Activated CD4-positive, CD25-positive, alpha-beta regulatory T cell treated with anti-CD3 and anti-CD28 coated beads, Interleukin-2, amount 50 U/mL, for 72 hours (primary cell): ENCODE data around the gene GLYATL3.

ENCODE experiments used
- DNase-seq: peaks from one replicate; pipeline ENCODE4 v3.0.0; 2021

The GLYATL3 gene

DNA sequence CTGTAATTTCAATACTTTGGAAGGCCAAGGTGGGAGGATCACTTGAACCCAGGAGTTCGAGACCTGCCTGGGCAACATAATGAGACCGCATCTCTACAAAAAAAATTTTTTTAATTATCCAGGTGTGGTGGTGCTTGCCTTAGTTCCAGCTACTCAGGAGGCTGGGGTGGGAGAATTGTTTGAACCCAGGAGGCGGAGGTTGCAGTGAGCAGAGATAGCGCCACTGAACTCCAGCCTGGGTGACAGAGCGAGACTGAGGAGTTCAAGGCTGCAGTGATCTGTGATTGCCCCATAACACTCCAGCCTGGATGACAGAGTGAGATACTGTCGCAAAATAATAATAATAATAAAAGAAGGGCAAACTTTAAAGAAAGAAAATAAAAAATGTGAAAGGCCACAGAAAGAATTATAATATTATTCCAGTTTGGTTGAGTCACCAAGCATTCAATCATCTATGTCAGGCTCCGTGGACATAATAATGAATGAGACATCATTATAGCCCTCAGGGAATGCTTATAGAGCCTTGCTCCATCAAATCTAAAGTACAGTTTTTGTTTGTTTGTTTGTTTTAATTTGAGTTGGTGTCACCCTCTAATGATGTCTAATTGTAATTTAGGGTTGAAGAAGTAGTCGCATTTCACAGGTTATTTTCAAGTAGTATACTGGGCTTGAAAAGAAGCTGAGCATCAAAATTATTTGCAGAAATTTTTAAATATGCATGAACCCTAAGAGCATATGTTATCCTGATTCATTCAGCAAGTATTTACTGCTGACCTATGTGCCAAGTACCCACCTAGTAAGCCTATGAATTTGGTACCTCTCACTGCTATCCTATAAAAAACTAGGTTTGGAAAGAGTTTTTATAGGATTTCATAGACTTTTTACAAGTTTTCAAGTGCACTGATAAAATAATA lies 15.1 kb downstream of the GLYATL3 start:
- DNase-seq: no peak

GRCh38 chr6:49515485-49516146 lies 15.9 kb downstream of the GLYATL3 start:
- DNase-seq: no peak

- no peak for DNase-seq
These were observed 16.4 kb downstream of the GLYATL3 start for GRCh38 chr6:49516147-49516505.

- DNase-seq: no peak
These were observed 18.2 kb downstream of the GLYATL3 start for GRCh38 chr6:49517919-49518318.

GRCh38 chr6:49519660-49520059 lies 19.9 kb downstream of the GLYATL3 start:
- DNase-seq: no peak

DNA sequence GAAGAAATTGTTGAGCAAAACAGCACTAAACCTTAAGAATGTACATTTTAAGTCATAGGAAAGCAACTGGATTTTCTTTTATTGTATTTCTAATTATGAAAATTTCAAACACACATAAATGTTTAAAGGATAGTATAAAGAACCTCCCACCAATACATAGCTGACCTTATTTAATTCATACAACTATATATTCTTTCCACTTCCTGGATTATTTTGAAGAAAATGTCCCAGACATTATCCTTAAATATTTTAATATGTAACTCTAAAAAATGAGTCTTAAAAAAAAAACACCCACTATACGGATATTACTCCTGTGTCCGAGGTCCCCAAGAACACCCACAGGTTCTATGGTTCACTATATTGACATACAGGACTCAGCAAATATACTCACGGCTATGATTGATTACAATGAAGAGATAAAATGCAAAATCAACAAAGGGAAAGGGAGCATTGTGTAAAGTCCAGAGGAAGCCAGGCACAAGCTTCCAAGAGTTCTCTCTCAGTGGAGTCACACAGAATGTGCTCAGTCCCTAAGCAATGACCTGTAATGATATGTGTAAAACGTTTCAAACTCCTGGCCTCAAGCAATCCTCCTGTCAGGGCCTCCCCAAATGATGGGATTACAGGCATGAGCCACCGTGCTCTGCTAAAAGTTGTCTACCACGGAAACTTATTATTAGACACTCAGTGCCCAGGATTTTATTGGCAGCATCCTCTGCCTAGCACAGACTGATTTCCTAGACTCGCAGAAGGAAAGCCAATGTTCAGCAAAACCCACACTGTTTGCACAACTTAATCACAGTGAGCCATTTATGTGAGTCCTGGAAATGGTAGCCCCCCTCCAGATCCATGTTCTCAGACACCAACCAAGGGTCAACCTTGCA lies 23.2 kb downstream of the GLYATL3 start:
- DNase-seq: no peak

DNA sequence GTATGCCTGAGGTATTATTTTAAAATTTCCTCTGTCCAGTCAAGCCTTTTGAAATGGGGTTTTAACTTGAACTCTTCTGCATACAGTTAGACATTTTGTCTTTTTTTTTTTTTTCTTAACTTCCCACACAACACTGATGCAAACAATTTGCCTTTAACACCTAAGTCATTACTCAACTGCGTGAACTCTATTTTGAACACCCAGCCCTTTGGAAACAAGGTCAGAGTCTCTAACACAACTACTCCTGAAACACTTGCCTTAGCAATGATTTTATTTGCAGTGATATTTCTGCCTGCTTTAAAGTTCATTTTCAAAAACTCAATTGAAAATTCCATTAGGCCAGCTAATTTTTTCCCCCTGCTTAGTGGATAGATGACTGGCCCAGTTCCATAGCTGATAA lies 24.2 kb downstream of the GLYATL3 start:
- DNase-seq: no peak

DNA sequence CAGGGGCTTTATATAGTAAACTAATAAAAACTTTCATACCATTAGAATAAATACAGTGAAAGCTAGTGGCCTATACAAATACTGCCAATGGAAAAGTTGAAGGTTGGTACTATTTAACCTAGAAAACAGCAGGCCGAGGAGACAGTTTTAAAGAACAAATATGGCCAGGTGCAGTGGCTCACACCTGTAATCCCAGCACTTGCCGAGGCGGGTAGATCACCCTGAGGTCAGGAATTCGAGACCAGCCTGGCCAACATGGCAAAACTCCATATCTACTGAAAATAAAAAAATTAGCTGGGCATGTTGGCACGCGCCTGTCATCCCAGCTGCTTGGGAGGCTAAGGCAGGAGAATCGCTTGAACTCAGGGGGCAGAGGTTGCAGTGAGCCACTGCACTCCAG lies 24.8 kb downstream of the GLYATL3 start:
- DNase-seq: no peak

GRCh38 chr6:49526598-49526997 lies 26.9 kb downstream of the GLYATL3 start:
- no peak for DNase-seq

- no peak for DNase-seq
These were observed 27.6 kb downstream of the GLYATL3 start for GRCh38 chr6:49527320-49527719.

DNA sequence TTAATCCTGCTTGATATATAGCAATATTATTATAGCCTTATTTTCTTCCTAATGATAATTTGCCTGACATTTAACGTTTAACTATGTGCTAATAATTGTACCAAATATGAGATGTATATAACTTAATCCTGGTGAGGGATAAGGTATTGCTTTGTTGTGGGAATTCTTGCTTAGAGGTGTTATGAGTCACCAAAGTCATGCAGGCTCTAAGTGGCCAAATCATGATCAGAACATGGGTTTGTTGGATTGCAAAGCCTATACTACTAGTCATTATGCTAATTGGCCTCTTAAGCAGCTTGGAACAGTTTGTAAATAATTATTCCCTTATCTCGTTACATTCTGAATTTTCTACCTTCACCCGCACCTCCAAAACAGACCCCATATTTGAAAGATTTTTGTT lies 28.8 kb downstream of the GLYATL3 start:
- DNase-seq: no peak

- DNase-seq: no peak
These were observed 30.5 kb downstream of the GLYATL3 start for GRCh38 chr6:49530141-49530776.

- DNase-seq: no peak
These were observed 32.2 kb downstream of the GLYATL3 start for GRCh38 chr6:49531774-49532569.

GRCh38 chr6:49535795-49536194 lies 36.1 kb downstream of the GLYATL3 start:
- no peak for DNase-seq

DNA sequence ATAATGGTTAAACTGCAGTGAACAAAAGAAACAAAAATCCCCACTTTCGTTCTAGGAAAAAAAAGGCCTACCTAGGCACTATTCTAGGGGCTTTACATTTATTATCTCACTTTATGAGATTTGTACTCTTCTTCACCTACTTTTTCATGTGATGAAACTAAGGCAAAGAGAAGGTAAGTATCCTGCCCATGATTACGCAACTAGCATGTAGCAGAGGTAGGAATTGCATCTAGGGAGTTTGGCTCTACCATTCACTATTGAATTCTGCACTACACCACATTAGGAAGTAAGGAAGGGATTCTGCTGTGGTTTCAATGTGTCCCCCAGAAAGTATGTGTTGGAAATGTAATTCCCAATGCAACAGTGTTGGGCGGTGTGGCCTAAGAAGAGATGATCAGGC lies 39.4 kb downstream of the GLYATL3 start:
- DNase-seq: no peak

DNA sequence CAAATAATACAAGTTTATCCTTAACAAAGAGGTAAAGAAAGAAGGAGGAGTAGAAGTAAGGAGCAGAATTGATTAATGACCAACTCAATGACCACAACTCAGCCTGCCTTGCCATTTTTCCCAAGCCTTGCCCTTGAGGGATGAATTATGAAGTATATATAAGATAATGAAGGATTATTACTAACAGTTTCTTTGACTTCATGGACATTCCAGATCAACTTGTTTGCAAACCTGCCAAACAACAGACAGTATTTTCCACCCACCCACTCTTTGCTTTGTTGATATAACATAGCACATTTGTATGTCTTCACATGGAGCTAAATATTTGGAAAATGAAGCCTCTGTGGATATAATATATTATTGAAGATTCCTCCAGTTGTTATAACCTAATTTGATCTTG lies 40.9 kb downstream of the GLYATL3 start:
- no peak for DNase-seq

DNA sequence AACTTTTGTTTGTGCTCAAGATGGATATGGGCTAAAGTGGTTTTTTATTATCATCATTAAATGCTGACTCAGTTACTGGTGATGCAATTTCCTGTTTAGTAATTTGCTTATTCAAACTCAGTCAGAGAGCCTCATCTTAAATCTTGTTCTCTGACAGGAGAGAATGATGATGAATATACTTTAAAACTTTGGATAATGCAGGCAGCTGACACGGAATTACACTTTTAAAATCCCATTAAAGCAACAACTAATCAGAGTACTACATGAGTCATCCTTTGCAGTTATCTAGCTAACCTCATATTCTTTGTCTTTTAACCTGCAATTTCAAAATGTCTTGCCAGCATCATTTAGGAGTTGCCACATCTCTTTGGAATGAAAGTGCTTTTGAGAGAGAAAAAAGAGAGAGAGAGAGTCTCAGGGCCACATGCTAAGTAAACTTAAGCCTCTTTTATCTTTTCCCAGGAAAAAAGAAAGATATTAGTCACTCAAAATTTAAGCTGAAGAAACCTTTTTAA lies 41.5 kb downstream of the GLYATL3 start:
- DNase-seq: no peak

- no peak for DNase-seq
These were observed 42.2 kb downstream of the GLYATL3 start for GRCh38 chr6:49541936-49542335.

GRCh38 chr6:49543087-49543858 lies 43.5 kb downstream of the GLYATL3 start:
- no peak for DNase-seq

GRCh38 chr6:49546331-49546730 lies 46.6 kb downstream of the GLYATL3 start:
- DNase-seq: no peak
